A549 (cell line): ENCODE data around the gene ATP4A.

Source experiments
- CEBPB ChIP-seq, 2 experiments: fragments of >200 bp in 1 of 2; sonication (Bioruptor Twin) in 1 of 2; formaldehyde crosslinking in 1 of 2; IDR thresholded peaks; 2 replicates each; pipeline ENCODE4 v1.6.1; 2012 to 2016
- CHD2 ChIP-seq: fragments of 150-350 bp; IDR thresholded peaks from 2 replicates; pipeline ENCODE4 v1.6.1; 2014; ENCODE audit warnings: low read length; ENCODE audit not compliant: partially characterized antibody
- CTCF ChIP-seq: fragments of >200 bp; sonication (Bioruptor Twin); formaldehyde crosslinking; IDR thresholded peaks from 3 replicates; pipeline ENCODE4 v1.5.1; 2016
- EP300 ChIP-seq, 2 experiments: fragments of >200 bp; sonication (Bioruptor Twin); formaldehyde crosslinking; IDR thresholded peaks; 2 replicates in 1 of 2; 3 replicates in 1 of 2; pipeline ENCODE4 v1.6.1; 2016 to 2017
- HES2 ChIP-seq: fragments of >200 bp; sonication (Bioruptor Twin); formaldehyde crosslinking; IDR thresholded peaks from 2 replicates; pipeline ENCODE4 v1.6.1; 2016
- JUN ChIP-seq, 2 experiments: fragments of >200 bp; sonication (Bioruptor Twin); formaldehyde crosslinking; IDR thresholded peaks; 2 replicates in 1 of 2; 3 replicates in 1 of 2; pipeline ENCODE4 v1.6.1; 2016 to 2017
- MYC ChIP-seq: IDR thresholded peaks from 2 replicates; pipeline ENCODE4 v1.6.1; 2012; ENCODE audit warnings: mild to moderate bottlenecking, inconsistent platforms, low read length, improper control_type of control experiment, borderline replicate concordance
- NR3C1 ChIP-seq: fragments of >200 bp; sonication (Bioruptor Twin); formaldehyde crosslinking; IDR thresholded peaks from 3 replicates; pipeline ENCODE4 v1.6.1; 2017
- RFX5 ChIP-seq: fragments of 450-650 bp; IDR thresholded peaks from 2 replicates; pipeline ENCODE4 v1.7.1; 2014; ENCODE audit warnings: antibody characterized with exemption, mild to moderate bottlenecking, moderate library complexity
- RNF2 ChIP-seq: fragments of 200-600 bp; sonication (generic); IDR thresholded peaks from 2 replicates; pipeline ENCODE4 v1.6.1; 2016; ENCODE audit warnings: low read depth, mild to moderate bottlenecking, antibody characterized with exemption, moderate library complexity, borderline replicate concordance
- SREBF2 ChIP-seq: fragments of 450-650 bp; IDR thresholded peaks from 2 replicates; pipeline ENCODE4 v1.6.1; 2014; ENCODE audit warnings: mild to moderate bottlenecking, moderate library complexity
- TP53 ChIP-seq: fragments of 250-450 bp; sonication (Bioruptor Pico); IDR thresholded peaks from 2 replicates; pipeline ENCODE4 v1.5.0; 2021; ENCODE audit warnings: mild to moderate bottlenecking, moderate library complexity

GRCh38 chr19:35560677-35561076, 2.8 kb downstream of the ATP4A start:
- no peak for TF ChIP-seq NR3C1
- TF ChIP-seq CTCF: no peak
- TF ChIP-seq RNF2: no peak
- no peak for TF ChIP-seq MYC
- TF ChIP-seq HES2: no peak
- no peak for TF ChIP-seq CEBPB (IDR thresholded peaks at IDR 0.05)
- no peak for TF ChIP-seq TP53
- no peak for TF ChIP-seq RFX5
- no peak for TF ChIP-seq JUN (IDR thresholded peaks at IDR 0.05)
- no peak for TF ChIP-seq SREBF2
- TF ChIP-seq CHD2: no peak
- no peak for TF ChIP-seq EP300 (IDR thresholded peaks at IDR 0.05)
